Measurements from ENCODE around the gene RETREG3.

Gene RETREG3

GRCh38 chr17:42612013-42612412 lies 2.8 kb upstream of the RETREG3 start:
- DNase-seq (ENCODE audit: low spot score) = no peak

- DNase-seq (ENCODE audit: low spot score) = peak; percentile 40
Measured at GRCh38 chr17:42609814-42610801, 934 bp upstream of the RETREG3 start.

GRCh38 chr17:42608305-42609181 lies 631 bp downstream of the RETREG3 start:
- DNase-seq (ENCODE audit: low spot score) = peak; percentile 39

- DNase-seq (ENCODE audit: low spot score) = no peak
Measured at GRCh38 chr17:42607769-42608168, 1.4 kb downstream of the RETREG3 start.

GRCh38 chr17:42603318-42603717 lies 5.9 kb downstream of the RETREG3 start:
- DNase-seq (ENCODE audit: low spot score) = no peak

- no peak for DNase-seq (ENCODE audit: low spot score)
Measured at GRCh38 chr17:42598905-42599304, 10.3 kb downstream of the RETREG3 start.

- no peak for DNase-seq (ENCODE audit: low spot score)
Measured at GRCh38 chr17:42596386-42596785, 12.8 kb downstream of the RETREG3 start.

GRCh38 chr17:42591411-42591810 lies 17.8 kb downstream of the RETREG3 start:
- no peak for DNase-seq (ENCODE audit: low spot score)

GRCh38 chr17:42590886-42591285 lies 18.3 kb downstream of the RETREG3 start:
- no peak for DNase-seq (ENCODE audit: low spot score)

- DNase-seq (ENCODE audit: low spot score) = no peak
Measured at GRCh38 chr17:42586514-42587230, 22.5 kb downstream of the RETREG3 start.

- DNase-seq (ENCODE audit: low spot score) = no peak
Measured at GRCh38 chr17:42585353-42585752, 23.8 kb downstream of the RETREG3 start.

- no peak for DNase-seq (ENCODE audit: low spot score)
Measured at GRCh38 chr17:42584880-42585279, 24.3 kb downstream of the RETREG3 start.

- DNase-seq (ENCODE audit: low spot score) = no peak
Measured at GRCh38 chr17:42581744-42582270, 27.4 kb downstream of the RETREG3 start.

- no peak for DNase-seq (ENCODE audit: low spot score)
Measured at GRCh38 chr17:42579794-42580551, 29.2 kb downstream of the RETREG3 start.

GRCh38 chr17:42578282-42578869 lies 30.8 kb downstream of the RETREG3 start:
- DNase-seq (ENCODE audit: low spot score) = peak; percentile 88

GRCh38 chr17:42577532-42578281 lies 31.5 kb downstream of the RETREG3 start, which contains the start of gene PSMC3IP:
TSS of gene PSMC3IP (minus strand) at chr17:42577729. CDS start at chr17:42577686, 43 bp downstream.
- DNase-seq (ENCODE audit: low spot score) = peak; percentile 97

- DNase-seq (ENCODE audit: low spot score) = no peak
Measured at GRCh38 chr17:42577140-42577531, 32.0 kb downstream of the RETREG3 start.

- no peak for DNase-seq (ENCODE audit: low spot score)
Measured at GRCh38 chr17:42574463-42574862, 34.7 kb downstream of the RETREG3 start.

- no peak for DNase-seq (ENCODE audit: low spot score)
Measured at GRCh38 chr17:42573095-42573494, 36.1 kb downstream of the RETREG3 start.

All from RKO (cell line).